Measurements from ENCODE around the gene DBET. TPM values are rescaled to one million over a fixed set of nuclear protein-coding genes. Genes with fewer than 3 reads are reported as not detected.
"Not testable (repeated sequence)": the region's sequence is repeated elsewhere in the genome, so short reads cannot be mapped to it uniquely, and the experiment has no call there.

The DBET gene
- total RNA-seq, result not detected

- DNase-seq, result not testable (repeated sequence)
Measured at GRCh38 chr4:190064342-190064741, at the start of gene DBET. DBET (plus strand) TSS chr4:190064502.

GRCh38 chr4:190014771-190015537 lies 49.3 kb upstream of the DBET start:
- no peak for DNase-seq

- no peak for DNase-seq
Measured at GRCh38 chr4:190015538-190016368, 48.5 kb upstream of the DBET start.

GRCh38 chr4:190016369-190017289 lies 47.7 kb upstream of the DBET start:
- DNase-seq, result no peak

GRCh38 chr4:190017357-190018200 lies 46.7 kb upstream of the DBET start:
- DNase-seq, result no peak

- no peak for DNase-seq
Measured at GRCh38 chr4:190018201-190018920, 45.9 kb upstream of the DBET start.

- DNase-seq, result no peak
Measured at GRCh38 chr4:190019023-190019858, 45.1 kb upstream of the DBET start.

GRCh38 chr4:190019859-190020463 lies 44.3 kb upstream of the DBET start:
- DNase-seq, result not testable (repeated sequence)

- DNase-seq, result no peak
Measured at GRCh38 chr4:190020790-190021717, 43.2 kb upstream of the DBET start.

- DNase-seq, result not testable (repeated sequence)
Measured at GRCh38 chr4:190021973-190022372, 42.3 kb upstream of the DBET start.

- DNase-seq, result not testable (repeated sequence)
Measured at GRCh38 chr4:190022614-190023281, 41.6 kb upstream of the DBET start.

- not testable (repeated sequence) for DNase-seq
Measured at GRCh38 chr4:190027156-190027555, 37.1 kb upstream of the DBET start, which contains the start of gene FRG2. FRG2 (minus strand) TSS chr4:190027256; CDS start chr4:190027204, 52 bp downstream.

- DNase-seq, result not testable (repeated sequence)
Measured at GRCh38 chr4:190031264-190031663, 33.0 kb upstream of the DBET start.

GRCh38 chr4:190037704-190038388 lies 26.5 kb upstream of the DBET start:
- DNase-seq, result not testable (repeated sequence)

GRCh38 chr4:190040873-190041272 lies 23.4 kb upstream of the DBET start:
- not testable (repeated sequence) for DNase-seq

GRCh38 chr4:190047627-190048026 lies 16.7 kb upstream of the DBET start:
- DNase-seq, result not testable (repeated sequence)

Measured in skin of body (tissue), 2 donors.